HUES48 (cell line): ENCODE results near the gene SRRM5.

Experiments used
- H3K27ac ChIP-seq: one replicate; pipeline ENCODE4 v1.7.0; 2013; ENCODE audit warnings: low read depth, low read length, inconsistent platforms
- H3K27me3 ChIP-seq: 2 replicates; pipeline ENCODE4 v1.6.1; 2013; ENCODE audit warnings: mild to moderate bottlenecking, low read length; ENCODE audit not compliant: control insufficient read depth, insufficient read depth
- H3K36me3 ChIP-seq: 2 replicates; pipeline ENCODE4 v1.6.1; 2013; ENCODE audit warnings: low read length; ENCODE audit not compliant: control insufficient read depth, insufficient read depth
- H3K4me1 ChIP-seq: 2 replicates; pipeline ENCODE4 v1.6.1; 2013; ENCODE audit warnings: mild to moderate bottlenecking, low read length; ENCODE audit not compliant: control insufficient read depth, insufficient read depth
- H3K4me3 ChIP-seq: 2 replicates; pipeline ENCODE4 v1.5.1; 2013; ENCODE audit warnings: mild to moderate bottlenecking, low read depth, low read length
- H3K9ac ChIP-seq: 2 replicates; pipeline ENCODE4 v1.6.1; 2013; ENCODE audit warnings: mild to moderate bottlenecking, low read depth, low read length, moderate library complexity
- H3K9me3 ChIP-seq: 2 replicates; pipeline ENCODE4 v1.6.1; 2013; ENCODE audit warnings: low read length; ENCODE audit not compliant: control insufficient read depth, insufficient read depth

SRRM5 gene

DNA sequence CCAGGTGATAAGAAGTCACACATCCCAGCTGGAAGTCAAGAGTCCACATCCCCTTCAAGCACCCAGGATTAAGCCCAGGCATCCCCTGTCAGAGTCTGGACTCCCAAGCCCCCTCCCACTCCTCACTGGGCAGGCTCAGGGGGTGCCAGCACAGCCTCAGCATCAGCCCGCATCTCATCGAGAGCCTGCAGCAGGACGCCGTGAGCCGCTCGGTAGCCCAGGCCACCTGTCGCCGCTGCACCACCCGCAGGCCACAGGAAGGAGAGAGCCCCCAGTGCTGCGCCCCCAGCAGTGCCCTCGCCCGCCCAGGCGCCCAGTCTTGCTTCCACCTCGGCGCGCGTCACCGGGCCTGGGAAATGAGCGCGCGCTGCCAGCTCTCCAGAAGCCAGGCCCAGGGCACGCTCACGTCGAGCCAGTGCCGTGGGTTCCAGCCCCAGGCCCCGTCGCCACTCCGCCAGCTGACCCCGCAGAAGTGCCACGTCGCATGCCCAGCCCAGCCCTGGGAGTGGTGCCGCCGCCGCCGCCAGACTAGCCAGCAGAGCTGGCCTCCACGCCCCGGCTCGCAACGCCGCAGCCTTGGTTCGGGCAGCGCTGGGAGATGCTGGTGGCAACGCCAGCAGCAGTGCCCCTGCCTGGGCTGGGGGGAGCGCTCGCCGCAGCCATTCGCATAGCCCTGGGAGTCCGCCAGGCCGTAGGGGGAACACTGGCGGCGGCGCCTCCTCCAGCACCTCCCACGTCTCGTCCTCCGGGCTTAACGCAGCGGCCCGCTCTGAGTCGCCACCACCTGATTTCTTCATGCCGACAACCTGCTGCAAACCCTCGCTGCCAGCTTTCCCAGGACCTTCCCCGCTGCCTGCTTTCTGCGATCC, 19.8 kb upstream of the SRRM5 start:
- Histone ChIP-seq H3K4me3 (no peak overlapping the region), H3K27ac (no peak overlapping the region), H3K9me3 (no peaks in the 10 kb centered on the region), H3K9ac (no peak overlapping the region), H3K36me3 (peaks cover 50% of the 10 kb centered on the region), H3K4me1 (peaks cover 2% of the 10 kb centered on the region; the same call in 1 of the 2 replicates), H3K27me3 (no peaks in the 10 kb centered on the region)

DNA sequence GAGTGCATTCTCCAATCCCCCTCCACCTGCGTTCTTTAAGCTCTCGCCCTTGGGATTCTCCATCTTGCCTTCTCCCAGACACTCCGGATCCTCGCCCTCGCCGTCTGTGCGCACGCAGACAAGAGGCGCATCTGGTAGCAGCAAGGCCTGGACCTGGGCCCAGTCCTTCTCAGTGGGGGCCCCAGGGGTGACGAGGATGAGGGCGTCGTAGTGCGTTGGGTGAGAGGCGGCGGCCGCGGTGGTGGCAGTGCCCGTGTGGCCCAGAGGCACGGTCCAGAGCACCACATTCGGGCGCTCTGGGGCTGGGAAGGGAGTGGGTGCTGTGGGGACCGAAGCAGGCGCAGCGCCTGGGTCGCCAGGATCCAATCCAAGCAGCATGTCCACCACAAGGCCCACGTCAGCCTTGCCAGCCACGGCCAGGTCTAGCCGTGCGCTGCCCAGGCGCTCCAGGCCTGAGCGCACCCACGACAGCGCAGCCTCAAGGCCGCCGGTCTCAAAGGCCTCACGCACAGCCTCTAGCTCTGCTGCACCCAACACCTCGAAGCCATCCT, 19.0 kb upstream of the SRRM5 start:
- Histone ChIP-seq H3K36me3 (peaks cover 50% of the 10 kb centered on the region), H3K27me3 (no peaks in the 10 kb centered on the region), H3K9ac (no peak overlapping the region), H3K9me3 (no peaks in the 10 kb centered on the region), H3K27ac (no peak overlapping the region), H3K4me1 (peaks cover 9% of the 10 kb centered on the region; the same call in 1 of the 2 replicates), H3K4me3 (no peak overlapping the region)

- Histone ChIP-seq H3K27me3 (no peaks in the 10 kb centered on the region), H3K27ac (no peak overlapping the region), H3K36me3 (peaks cover 52% of the 10 kb centered on the region), H3K4me3 (no peak overlapping the region), H3K9ac (no peak overlapping the region), H3K4me1 (peaks cover 9% of the 10 kb centered on the region; the same call in 1 of the 2 replicates), H3K9me3 (no peaks in the 10 kb centered on the region)
Measured at GRCh38 chr19:43594081-43594697, 17.7 kb upstream of the SRRM5 start.

GRCh38 chr19:43594710-43595604, 16.9 kb upstream of the SRRM5 start:
- H3K9ac ChIP-seq, result peak overlapping the region; percentile 82
- no peaks in the 10 kb centered on the region for H3K27me3 ChIP-seq
- peak overlapping the region; percentile 85 for H3K4me3 ChIP-seq
- H3K27ac ChIP-seq, result peak overlapping the region; percentile 100
- no peaks in the 10 kb centered on the region for H3K9me3 ChIP-seq
- peaks cover 54% of the 10 kb centered on the region for H3K36me3 ChIP-seq
- H3K4me1 ChIP-seq, result peaks cover 9% of the 10 kb centered on the region; the same call in 1 of the 2 replicates

DNA sequence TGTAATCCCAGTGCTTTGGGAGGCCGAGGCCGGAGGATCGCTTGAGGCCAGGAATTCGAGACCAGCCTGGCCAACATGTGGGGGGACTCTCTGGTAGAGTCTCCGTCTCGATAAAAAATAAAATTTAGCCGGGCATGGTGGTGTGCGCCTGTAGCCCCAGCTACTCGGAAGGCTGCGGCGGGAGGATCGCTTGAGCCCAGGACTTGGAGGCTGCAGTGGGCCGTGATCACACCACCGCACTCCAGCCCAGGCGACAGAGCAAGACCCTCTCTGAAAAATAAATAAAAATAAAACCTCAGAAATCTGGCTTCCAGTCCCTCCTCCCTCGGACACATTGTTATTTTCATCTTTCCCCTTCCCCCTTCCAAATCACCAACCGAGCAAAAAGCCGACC, 16.3 kb upstream of the SRRM5 start:
- Histone ChIP-seq H3K9me3 (no peaks in the 10 kb centered on the region), H3K4me1 (peaks cover 9% of the 10 kb centered on the region; the same call in 1 of the 2 replicates), H3K4me3 (peak overlapping the region; percentile 85), H3K27ac (peak overlapping the region; percentile 100), H3K9ac (peak overlapping the region; percentile 82), H3K27me3 (no peaks in the 10 kb centered on the region), H3K36me3 (peaks cover 52% of the 10 kb centered on the region)

GRCh38 chr19:43595999-43596841, 15.7 kb upstream of the SRRM5 start, which contains the start of the genes IRGQ and ZNF576:
TSS of gene IRGQ (minus strand) at chr19:43596134. CDS start at chr19:43595338, 796 bp downstream.
TSS of gene ZNF576 (plus strand) at chr19:43596595. CDS start at chr19:43597109, 514 bp downstream.
- Histone ChIP-seq H3K4me1 (peaks cover 9% of the 10 kb centered on the region; the same call in 1 of the 2 replicates), H3K36me3 (peaks cover 50% of the 10 kb centered on the region), H3K9me3 (no peaks in the 10 kb centered on the region), H3K27ac (peak within 1 kb of the TSS; percentile 100), H3K9ac (peak within 1 kb of the TSS; percentile 96), H3K4me3 (peak within 1 kb of the TSS; percentile 88), H3K27me3 (no peaks in the 10 kb centered on the region)

GRCh38 chr19:43596842-43597461, 14.9 kb upstream of the SRRM5 start:
- H3K9ac ChIP-seq, result peak overlapping the region; percentile 96
- peaks cover 47% of the 10 kb centered on the region for H3K36me3 ChIP-seq
- H3K27me3 ChIP-seq, result no peaks in the 10 kb centered on the region
- H3K27ac ChIP-seq, result peak overlapping the region; percentile 100
- H3K4me1 ChIP-seq, result peaks cover 9% of the 10 kb centered on the region; the same call in 1 of the 2 replicates
- peak overlapping the region; percentile 88 for H3K4me3 ChIP-seq
- no peaks in the 10 kb centered on the region for H3K9me3 ChIP-seq

DNA sequence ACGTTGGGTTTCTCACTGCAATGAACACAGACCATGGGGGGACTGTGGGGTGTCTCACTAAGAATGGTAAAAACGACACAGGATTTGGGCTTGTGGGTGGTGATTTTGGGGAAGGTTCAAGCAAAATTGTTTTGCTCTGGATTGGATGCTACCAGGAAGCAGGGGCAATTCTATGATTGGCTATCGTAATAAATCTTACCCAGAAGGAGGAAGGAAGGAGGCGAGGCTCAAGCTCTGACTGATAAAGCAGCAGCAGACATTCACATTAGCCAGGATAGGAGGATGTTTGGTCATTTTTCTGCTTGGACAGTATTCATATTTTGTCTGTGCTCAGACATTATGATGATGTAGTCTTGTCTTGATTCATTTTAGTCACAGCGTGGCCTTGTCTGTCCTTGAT, 14.0 kb upstream of the SRRM5 start:
- peaks cover 9% of the 10 kb centered on the region; the same call in 1 of the 2 replicates for H3K4me1 ChIP-seq
- no peaks in the 10 kb centered on the region for H3K9me3 ChIP-seq
- H3K27me3 ChIP-seq, result no peaks in the 10 kb centered on the region
- H3K9ac ChIP-seq, result no peak overlapping the region
- no peak overlapping the region for H3K27ac ChIP-seq
- peaks cover 43% of the 10 kb centered on the region for H3K36me3 ChIP-seq
- 0 out of 2 replicates have a peak overlapping the region, but pooled peaks have one; percentile 88 for H3K4me3 ChIP-seq

GRCh38 chr19:43598445-43599240, 13.2 kb upstream of the SRRM5 start:
- Histone ChIP-seq H3K4me1 (peaks cover 9% of the 10 kb centered on the region; the same call in 1 of the 2 replicates), H3K27me3 (no peaks in the 10 kb centered on the region), H3K9ac (no peak overlapping the region), H3K27ac (no peak overlapping the region), H3K36me3 (peaks cover 36% of the 10 kb centered on the region), H3K4me3 (no peak overlapping the region), H3K9me3 (no peaks in the 10 kb centered on the region)
